OCI-LY1 (cell line): Measurements from ENCODE around the gene ADCYAP1R1.

Experiments used
- H2AFZ ChIP-seq: fragments of 200-600 bp; sonication (generic), shearing (Covaris generic); 2 replicates; pipeline ENCODE4 v1.6.0; 2014; ENCODE audit warnings: antibody characterized with exemption, mild to moderate bottlenecking, low read length
- H3F3A ChIP-seq: fragments of 200-600 bp; sonication (generic), shearing (Covaris generic); 2 replicates; pipeline ENCODE4 v1.6.0; 2014; ENCODE audit warnings: mild to moderate bottlenecking, antibody characterized with exemption, low read length, moderate library complexity; ENCODE audit not compliant: insufficient read depth
- H3K27ac ChIP-seq: fragments of 200-600 bp; sonication (generic); 2 replicates; pipeline ENCODE4 v1.5.1; 2014; ENCODE audit warnings: low read length, mixed run types, mild to moderate bottlenecking, low read depth; ENCODE audit not compliant: poor library complexity, severe bottlenecking
- H3K27me3 ChIP-seq: fragments of 200-600 bp; sonication (generic); 2 replicates; pipeline ENCODE4 v1.6.0; 2014; ENCODE audit warnings: antibody characterized with exemption, mild to moderate bottlenecking, low read length, moderate library complexity; ENCODE audit not compliant: insufficient read depth
- H3K36me3 ChIP-seq: fragments of 200-600 bp; sonication (generic); 2 replicates; pipeline ENCODE4 v1.6.1; 2014; ENCODE audit warnings: mild to moderate bottlenecking, antibody characterized with exemption, low read length, moderate library complexity, mixed read lengths; ENCODE audit not compliant: insufficient read depth
- H3K4me1 ChIP-seq: fragments of 200-600 bp; sonication (generic); 2 replicates; pipeline ENCODE4 v1.5.1; 2014; ENCODE audit warnings: mild to moderate bottlenecking, low read length, moderate library complexity; ENCODE audit not compliant: insufficient read depth, severe bottlenecking
- H3K4me2 ChIP-seq: fragments of 200-600 bp; sonication (generic), shearing (Covaris generic); 2 replicates; pipeline ENCODE4 v1.6.1; 2014; ENCODE audit warnings: low read length
- H3K4me3 ChIP-seq: fragments of 200-600 bp; sonication (generic); 2 replicates; pipeline ENCODE4 v1.5.1; 2014; ENCODE audit warnings: low read length, low read depth, mild to moderate bottlenecking, mixed read lengths; ENCODE audit not compliant: poor library complexity, severe bottlenecking
- H3K79me2 ChIP-seq: fragments of 200-600 bp; shearing (Covaris generic); 2 replicates; pipeline ENCODE4 v1.6.1; 2016; ENCODE audit warnings: mixed run types, low read length, mixed read lengths; ENCODE audit not compliant: insufficient read depth
- H3K9ac ChIP-seq: fragments of 200-600 bp; sonication (generic), shearing (Covaris generic); 2 replicates; pipeline ENCODE4 v1.6.1; 2014; ENCODE audit warnings: mild to moderate bottlenecking, low read length, mixed read lengths
- H3K9me2 ChIP-seq: fragments of 200-600 bp; sonication (generic), shearing (Covaris generic); 2 replicates; pipeline ENCODE4 v1.6.1; 2014; ENCODE audit warnings: low read depth, mild to moderate bottlenecking, low read length, mixed read lengths
- H3K9me3 ChIP-seq: fragments of 200-600 bp; shearing (Covaris generic); 2 replicates; pipeline ENCODE4 v1.6.1; 2014; ENCODE audit warnings: low read length, mixed read lengths
- H4K20me1 ChIP-seq: fragments of 200-600 bp; sonication (generic), shearing (Covaris generic); 2 replicates; pipeline ENCODE4 v1.6.0; 2016; ENCODE audit warnings: mild to moderate bottlenecking, low read length; ENCODE audit not compliant: insufficient read depth
- EZH2 ChIP-seq: fragments of 200-600 bp; sonication (generic), shearing (Covaris generic); IDR thresholded peaks from 2 replicates; pipeline ENCODE4 v1.8.0; 2017; ENCODE audit warnings: borderline replicate concordance, mixed run types, mild to moderate bottlenecking, antibody characterized with exemption, low read length, moderate library complexity, mixed read lengths
- TF ChIP-seq, protein P1 (sequence below): fragments of 200-600 bp; sonication (generic), shearing (Covaris generic); IDR thresholded peaks from 2 replicates; pipeline ENCODE4 v1.5.1; 2017; ENCODE audit warnings: mild to moderate bottlenecking, antibody characterized with exemption, low read length, moderate library complexity, mixed read lengths

The ADCYAP1R1 gene

DNA sequence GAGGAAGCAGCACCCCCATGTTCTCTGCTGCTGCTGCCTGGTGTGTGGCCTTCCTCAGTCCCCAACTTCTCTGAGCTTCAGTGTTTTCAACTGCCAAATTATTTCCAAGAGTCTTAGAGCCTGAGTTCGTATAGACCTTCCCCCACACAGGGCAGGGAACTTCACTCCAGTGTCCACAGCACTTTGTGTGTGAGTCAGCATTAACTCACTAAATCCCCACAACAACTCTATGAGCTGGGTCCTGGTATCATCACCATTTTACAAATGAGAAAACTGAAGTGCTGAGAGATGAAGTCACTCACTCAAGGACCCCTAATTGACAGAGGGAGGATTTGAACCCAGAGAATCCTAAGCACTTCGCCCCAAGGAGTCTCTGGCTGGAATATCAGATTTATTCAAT, 48.3 kb downstream of the ADCYAP1R1 start:
- no peaks in the 10 kb centered on the region for H3K27me3 ChIP-seq
- H3K4me1 ChIP-seq: no peaks in the 10 kb centered on the region
- no peaks in the 10 kb centered on the region for H3K9me3 ChIP-seq
- no peak for TF ChIP-seq EZH2
- TF ChIP-seq, protein P1, sequence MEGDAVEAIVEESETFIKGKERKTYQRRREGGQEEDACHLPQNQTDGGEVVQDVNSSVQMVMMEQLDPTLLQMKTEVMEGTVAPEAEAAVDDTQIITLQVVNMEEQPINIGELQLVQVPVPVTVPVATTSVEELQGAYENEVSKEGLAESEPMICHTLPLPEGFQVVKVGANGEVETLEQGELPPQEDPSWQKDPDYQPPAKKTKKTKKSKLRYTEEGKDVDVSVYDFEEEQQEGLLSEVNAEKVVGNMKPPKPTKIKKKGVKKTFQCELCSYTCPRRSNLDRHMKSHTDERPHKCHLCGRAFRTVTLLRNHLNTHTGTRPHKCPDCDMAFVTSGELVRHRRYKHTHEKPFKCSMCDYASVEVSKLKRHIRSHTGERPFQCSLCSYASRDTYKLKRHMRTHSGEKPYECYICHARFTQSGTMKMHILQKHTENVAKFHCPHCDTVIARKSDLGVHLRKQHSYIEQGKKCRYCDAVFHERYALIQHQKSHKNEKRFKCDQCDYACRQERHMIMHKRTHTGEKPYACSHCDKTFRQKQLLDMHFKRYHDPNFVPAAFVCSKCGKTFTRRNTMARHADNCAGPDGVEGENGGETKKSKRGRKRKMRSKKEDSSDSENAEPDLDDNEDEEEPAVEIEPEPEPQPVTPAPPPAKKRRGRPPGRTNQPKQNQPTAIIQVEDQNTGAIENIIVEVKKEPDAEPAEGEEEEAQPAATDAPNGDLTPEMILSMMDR: no peak
- no peak overlapping the region for H2AFZ ChIP-seq
- no peaks in the 10 kb centered on the region for H3F3A ChIP-seq
- H3K27ac ChIP-seq: no peak overlapping the region
- H3K36me3 ChIP-seq: no peaks in the 10 kb centered on the region
- H3K4me3 ChIP-seq: no peak overlapping the region
- no peaks in the 10 kb centered on the region for H3K9me2 ChIP-seq
- H4K20me1 ChIP-seq: no peaks in the 10 kb centered on the region
- no peaks in the 10 kb centered on the region for H3K79me2 ChIP-seq
- no peak overlapping the region for H3K9ac ChIP-seq
- no peak overlapping the region for H3K4me2 ChIP-seq

DNA sequence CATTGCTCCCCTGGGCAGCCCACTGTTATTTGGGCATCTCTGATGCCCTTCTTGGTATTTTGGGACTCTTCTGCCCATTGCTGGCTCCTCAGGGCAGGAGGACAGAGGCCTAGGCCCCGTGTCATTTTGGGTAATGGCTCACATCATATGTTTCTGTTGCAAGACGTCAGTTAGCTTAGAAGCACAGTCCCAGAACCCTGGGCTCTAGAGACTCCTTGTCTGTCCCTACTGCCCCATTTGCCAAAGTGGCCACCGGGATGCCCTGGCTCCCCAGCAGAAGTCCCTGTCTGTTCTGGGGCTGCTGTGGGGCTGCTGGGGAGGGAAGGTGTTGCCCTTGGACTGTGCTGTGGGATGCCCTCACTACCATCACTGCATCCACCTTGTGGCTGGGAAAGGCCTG, 48.8 kb downstream of the ADCYAP1R1 start:
- Histone ChIP-seq H3F3A (no peaks in the 10 kb centered on the region), H3K79me2 (no peaks in the 10 kb centered on the region), H3K9me2 (no peaks in the 10 kb centered on the region), H3K9ac (no peak overlapping the region), H3K4me1 (no peaks in the 10 kb centered on the region), H4K20me1 (no peaks in the 10 kb centered on the region), H3K27me3 (no peaks in the 10 kb centered on the region), H3K4me3 (no peak overlapping the region), H3K4me2 (no peak overlapping the region), H3K36me3 (no peaks in the 10 kb centered on the region), H3K27ac (no peak overlapping the region), H3K9me3 (no peaks in the 10 kb centered on the region), H2AFZ (no peak overlapping the region)
- TF ChIP-seq, protein P1: no peak
- TF ChIP-seq EZH2: no peak

- no peaks in the 10 kb centered on the region for H3K4me1 ChIP-seq
These were observed 49.4 kb downstream of the ADCYAP1R1 start for GRCh38 chr7:31101544-31101943.

More at GRCh38 chr7:31101544-31101943, 49.4 kb downstream of the ADCYAP1R1 start:
- Histone ChIP-seq H3K79me2 (no peaks in the 10 kb centered on the region), H3K9me3 (no peaks in the 10 kb centered on the region), H3K4me3 (no peak overlapping the region), H2AFZ (no peak overlapping the region), H3K36me3 (no peaks in the 10 kb centered on the region), H3K9ac (no peak overlapping the region), H3K4me2 (no peak overlapping the region), H4K20me1 (no peaks in the 10 kb centered on the region), H3F3A (no peaks in the 10 kb centered on the region), H3K27me3 (no peaks in the 10 kb centered on the region), H3K9me2 (no peaks in the 10 kb centered on the region), H3K27ac (no peak overlapping the region)
- TF ChIP-seq, protein P1: no peak
- no peak for TF ChIP-seq EZH2
